ENCODE measurements around the gene CNIH3.
"Not testable (repeated sequence)": the region's sequence is repeated elsewhere in the genome, so short reads cannot be mapped to it uniquely, and the experiment has no call there.

Gene CNIH3

DNA sequence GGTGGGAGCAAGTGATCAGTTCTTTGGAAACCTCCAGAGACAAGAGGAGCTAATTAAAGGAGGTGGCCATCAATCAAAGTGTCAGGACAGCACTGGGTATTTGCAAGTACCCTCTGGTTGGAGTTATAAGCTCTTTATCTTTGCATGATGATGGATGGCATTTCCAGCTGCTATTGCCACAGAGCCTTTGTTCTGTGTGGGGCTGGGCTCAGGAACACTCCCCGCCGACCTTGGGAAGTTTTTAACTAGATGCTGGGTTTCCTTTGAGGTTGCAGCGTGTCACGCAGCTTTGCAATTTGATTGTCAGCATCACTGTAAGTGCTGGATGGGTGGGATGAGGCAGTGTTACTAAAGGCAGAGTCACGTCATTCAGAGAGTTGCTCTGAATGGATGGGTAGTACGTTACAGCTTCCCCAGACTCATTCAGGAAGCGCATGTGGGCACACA is 68.9 kb downstream of the CNIH3 start:
- DNase-seq (ENCODE audit: low read depth in 1 of 2, low spot score in 1 of 2) = no peak

DNA sequence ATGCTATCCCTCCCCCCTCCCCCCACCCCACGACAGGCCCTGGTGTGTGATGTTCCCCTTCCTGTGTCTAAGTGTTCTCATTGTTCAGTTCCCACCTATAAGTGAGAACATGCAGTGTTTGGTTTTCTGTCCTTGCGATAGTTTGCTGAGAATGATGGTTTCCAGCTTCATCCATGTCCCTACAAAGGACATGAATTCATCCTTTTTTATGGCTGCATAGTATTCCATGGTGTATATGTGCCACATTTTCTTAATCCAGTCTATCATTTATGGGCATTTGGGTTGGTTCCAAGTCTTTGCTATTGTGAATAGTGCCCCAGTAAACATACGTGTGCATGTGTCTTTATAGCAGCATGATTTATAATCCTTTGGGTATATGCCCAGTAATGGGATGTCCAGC is 70.0 kb downstream of the CNIH3 start:
- DNase-seq (ENCODE audit: low read depth in 1 of 2, low spot score in 1 of 2) = not testable (repeated sequence)

DNA sequence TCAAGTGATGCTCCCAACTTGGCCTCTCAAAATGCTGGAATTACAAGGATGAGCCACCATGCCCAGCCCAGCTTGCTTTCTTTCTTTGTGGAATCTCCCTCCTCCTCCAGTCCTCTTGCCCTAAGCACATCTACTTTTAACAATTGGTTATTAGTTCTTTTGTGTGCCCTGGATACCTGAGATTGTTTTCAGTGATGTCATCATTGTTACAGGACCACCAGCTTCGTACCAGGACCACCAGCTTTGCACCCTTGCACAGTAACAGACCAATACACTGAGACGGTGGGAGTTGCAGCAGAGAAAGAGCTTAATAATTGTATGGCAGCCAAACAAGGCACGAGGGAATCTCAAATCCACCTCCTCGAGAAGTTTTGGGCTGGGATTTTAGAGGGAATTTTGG is 71.3 kb downstream of the CNIH3 start:
- DNase-seq (ENCODE audit: low read depth in 1 of 2, low spot score in 1 of 2) = no peak

DNA sequence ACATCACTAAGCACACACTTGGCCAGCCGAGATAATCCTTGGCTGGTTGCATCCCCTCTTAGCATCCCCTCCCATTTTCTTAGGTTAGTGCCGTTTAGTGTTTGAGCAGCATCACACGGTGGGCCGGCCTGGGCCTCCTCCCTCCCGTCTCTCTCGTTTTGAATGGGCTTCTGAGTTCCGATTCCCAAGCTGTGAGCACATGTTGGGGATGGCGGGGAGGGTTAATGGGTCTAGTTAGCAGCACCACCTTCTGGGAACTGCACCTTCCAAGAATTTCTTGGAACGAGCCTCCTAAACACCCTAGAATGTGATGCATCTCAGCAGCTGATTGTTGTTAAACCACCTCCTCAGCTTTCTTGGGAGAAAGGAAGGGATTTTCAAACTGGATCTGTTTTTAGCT is 73.3 kb downstream of the CNIH3 start:
- no peak for DNase-seq (ENCODE audit: low read depth in 1 of 2, low spot score in 1 of 2)

DNA sequence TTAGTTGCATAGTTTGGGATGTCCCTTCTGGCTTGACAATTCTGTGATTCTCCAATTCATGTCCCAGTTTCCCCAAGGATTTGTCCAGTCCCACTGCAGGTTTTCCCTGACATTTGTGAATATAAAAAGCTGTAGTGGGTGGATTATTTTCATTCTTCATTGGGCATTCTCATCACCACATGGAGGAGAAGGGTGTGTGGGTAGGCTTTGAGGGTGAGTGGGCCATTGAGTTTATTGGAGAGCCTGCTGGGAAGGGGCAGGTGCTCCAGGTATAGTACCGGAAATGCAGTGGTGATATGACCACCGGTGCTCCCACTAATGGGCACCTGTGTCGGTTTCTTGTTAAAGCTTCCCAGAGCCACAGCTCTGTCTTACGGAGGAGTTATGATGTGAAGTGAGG is 74.5 kb downstream of the CNIH3 start:
- no peak for DNase-seq (ENCODE audit: low read depth in 1 of 2, low spot score in 1 of 2)

DNA sequence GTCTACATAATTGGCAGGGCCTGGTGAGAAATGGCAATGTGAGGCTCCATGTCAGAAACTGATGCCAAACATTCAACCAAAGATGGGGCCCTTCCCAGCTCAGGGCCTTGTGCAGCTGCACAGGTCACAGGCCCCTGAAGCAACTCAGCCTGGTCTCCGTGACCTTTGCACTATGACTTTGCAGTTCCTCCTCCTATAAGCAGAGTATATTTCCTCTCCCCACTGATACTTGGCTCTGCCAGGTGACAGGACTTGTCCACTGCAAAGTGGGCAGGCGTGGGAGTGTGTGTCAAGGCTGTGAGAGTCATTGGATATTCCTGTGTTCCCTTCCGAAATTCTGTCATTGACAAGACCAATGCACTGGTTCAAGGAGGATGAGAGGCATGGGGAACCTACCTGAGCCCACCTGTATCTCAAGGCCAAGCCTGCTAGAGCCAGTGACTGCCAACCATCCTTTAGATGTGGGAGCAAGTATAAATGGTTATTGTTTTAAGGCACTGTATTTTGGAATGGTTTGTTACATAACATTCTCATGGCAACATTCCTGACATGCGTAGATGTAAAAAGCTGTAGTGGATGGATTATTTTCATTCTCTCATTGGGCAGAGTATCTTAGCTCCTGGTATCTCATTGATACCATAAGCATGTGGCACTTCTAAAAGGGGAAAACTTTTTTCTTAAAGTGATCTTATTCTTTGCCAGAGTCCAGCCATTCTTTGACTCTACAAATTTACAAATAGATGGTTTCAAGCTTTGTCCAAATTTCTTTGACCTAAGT is 75.2 kb downstream of the CNIH3 start:
- DNase-seq (ENCODE audit: low read depth in 1 of 2, low spot score in 1 of 2) = no peak

DNA sequence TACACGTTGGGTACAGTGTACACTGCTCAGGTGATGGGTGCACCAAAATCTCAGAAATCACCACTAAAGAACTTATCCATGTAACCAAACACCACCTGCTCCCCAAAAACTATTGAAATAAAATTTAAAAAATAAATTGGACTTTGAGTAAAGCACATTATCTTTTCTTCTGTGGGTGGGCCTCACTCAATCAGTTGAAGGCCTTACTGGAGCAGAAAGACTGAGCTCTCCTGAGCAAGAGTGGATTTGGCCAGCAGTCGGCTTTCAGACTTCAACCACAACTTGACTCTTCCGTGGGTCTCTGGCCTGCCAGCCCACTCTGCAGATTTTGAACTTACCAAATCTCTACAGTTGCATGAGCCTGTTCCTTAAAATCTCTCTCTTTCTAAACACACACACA is 78.9 kb downstream of the CNIH3 start:
- no peak for DNase-seq (ENCODE audit: low read depth in 1 of 2, low spot score in 1 of 2)

DNA sequence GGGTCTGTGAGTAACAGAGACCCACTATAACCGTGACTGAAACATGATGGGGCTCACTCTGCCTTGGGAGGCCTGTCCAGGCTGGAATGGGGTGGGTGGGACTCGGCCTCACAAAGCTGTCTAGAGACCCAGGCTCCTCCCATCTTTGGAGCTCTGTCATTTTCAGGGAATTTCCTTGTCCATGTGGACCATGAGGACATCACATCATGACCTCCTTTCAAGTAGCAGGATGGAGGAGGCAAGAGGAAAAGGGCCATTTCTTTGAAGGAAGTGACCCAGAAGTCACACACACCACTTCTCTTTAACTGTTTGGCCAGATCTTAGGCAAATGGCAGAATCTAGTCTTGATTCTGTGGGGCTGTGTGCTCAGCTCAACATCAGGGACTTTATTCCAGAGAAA is 79.9 kb downstream of the CNIH3 start:
- no peak for DNase-seq (ENCODE audit: low read depth in 1 of 2, low spot score in 1 of 2)

DNA sequence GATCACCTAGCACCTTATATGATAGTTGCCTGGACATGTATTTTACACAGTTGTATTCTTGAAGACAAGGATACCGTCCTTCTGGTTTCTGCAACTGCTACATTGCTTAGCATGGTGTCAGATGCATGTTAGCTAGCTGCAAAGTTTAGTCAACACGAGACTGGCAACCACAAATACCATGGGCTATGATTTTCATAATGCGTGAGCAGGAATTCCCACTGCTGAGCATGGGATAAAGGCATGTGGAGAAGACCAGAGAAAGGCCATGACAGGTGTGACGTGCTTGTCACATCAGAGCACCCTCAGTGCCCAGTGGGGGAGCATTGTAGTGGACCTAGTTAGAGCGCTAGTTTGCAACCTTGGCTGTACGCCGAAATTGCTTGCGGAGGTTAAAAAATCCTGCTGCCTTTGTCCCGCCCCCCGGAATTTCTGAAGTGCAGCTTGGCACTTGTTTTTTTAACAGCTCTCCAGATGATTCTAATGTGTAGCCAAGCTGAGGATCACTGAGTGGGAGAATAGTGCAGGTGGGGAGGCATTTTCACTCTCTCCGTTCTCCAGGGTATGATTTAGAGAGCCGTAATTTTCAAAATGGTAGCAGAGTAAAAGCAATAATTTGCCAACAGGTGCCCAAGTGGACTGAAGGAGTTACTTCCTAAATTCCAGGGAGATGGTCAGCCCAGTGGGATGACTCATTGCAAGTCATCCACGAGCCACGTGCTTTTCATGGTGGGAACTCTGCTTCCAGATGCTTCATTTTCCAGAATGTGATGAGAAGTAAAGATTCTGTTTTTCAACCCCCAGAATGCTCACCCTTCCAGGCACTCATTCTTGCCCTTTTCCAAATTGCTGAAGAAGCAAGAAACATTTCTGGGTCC is 81.0 kb downstream of the CNIH3 start:
- no peak for DNase-seq (ENCODE audit: low read depth in 1 of 2, low spot score in 1 of 2)

DNA sequence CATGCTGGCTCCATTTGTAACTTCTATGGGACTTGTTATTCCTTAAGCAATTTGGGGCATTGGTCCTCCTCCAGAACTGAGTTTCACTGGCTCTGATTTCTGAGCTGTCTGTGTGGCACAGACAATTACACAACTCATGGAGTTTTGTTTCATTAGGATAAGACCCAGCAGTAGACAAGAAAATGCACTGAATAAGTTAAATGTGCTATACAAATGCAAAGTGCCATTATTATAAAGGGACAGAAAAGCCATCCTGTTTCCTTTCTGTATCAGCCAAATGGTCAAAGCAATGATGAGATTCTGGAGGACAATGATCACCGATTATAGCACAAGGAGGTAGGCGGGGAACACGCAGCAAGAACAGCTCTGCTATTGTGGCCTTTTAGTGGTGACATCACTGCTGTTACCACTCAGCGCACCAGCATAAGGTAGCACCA is 81.9 kb downstream of the CNIH3 start:
- DNase-seq (ENCODE audit: low read depth in 1 of 2, low spot score in 1 of 2) = no peak

DNA sequence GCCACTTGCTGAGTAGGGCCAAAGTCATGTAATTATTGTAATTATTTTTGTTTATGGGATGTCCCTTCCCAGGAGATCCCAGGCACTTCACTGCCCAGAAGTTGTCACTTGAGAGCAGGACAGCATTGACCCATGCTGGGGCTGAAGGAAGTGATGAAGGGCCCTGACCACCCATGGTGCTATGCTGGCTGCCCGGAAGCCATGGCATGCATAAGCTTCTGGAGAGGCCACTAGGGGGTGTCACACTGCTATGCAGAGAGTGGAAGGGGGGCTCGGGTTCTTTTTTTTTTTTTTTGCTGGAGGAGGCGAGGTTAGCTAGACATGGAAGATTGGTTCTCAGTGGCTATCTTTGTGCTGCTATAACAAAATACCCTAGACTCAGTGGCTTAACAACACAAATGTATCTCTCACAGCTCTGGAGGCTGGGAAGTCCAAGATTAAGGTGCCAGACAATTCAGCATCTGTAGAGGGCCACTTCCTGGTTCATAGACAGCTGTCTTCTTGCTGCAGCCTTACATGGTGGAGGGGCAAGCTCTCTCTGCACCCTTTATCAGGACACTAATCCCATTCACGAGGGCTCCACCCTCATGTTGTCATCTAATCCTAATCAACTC is 84.9 kb downstream of the CNIH3 start:
- no peak for DNase-seq (ENCODE audit: low read depth in 1 of 2, low spot score in 1 of 2)

DNA sequence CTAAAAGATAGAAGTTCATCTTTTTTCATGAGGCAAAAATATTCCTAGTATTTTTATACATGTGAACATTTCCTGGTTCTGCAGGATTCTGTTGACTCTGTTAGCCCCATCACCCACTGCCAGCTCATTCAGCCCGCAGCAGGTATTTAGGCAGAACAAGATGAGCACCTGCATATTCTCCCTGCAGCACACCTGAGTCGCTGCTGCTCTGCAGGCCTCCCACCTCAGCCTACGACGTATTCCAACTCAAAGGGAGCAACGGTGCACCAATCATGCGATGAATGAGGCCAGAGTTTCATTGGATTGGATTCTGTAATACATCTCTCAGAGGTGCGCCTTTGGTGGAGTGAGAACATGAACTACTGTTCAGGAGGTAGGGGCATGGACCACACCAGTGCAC is 87.6 kb downstream of the CNIH3 start:
- no peak for DNase-seq (ENCODE audit: low read depth in 1 of 2, low spot score in 1 of 2)

DNA sequence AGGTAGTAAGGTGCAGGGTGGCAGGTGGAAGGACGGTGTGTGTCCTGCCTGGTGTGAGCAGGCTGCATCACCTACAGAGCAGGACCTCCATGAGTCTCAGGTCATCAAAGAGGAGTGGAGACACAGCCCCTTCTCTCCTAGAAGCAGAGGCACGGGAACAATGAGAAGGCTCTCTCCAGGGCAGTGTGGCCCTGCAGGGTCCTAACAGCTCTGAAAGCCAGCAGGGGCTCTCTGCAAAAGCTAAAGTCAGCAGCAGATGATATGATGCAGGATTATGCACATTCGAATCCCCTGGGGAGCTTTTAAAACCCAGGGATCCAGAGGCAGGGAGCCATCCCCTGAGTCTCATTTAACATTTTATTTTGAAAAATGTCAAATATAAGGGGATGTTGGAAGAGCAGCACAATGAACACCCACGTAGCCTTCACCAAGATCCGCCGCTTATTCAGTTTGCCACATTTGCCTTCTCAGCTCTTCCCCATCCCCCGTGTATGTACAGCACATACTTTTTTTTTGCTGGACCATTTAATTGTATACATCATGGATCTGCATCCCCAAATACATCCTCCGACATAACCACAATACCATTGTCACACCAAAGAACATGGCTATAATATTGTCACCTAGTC is 88.1 kb downstream of the CNIH3 start:
- DNase-seq (ENCODE audit: low read depth in 1 of 2, low spot score in 1 of 2) = no peak

DNA sequence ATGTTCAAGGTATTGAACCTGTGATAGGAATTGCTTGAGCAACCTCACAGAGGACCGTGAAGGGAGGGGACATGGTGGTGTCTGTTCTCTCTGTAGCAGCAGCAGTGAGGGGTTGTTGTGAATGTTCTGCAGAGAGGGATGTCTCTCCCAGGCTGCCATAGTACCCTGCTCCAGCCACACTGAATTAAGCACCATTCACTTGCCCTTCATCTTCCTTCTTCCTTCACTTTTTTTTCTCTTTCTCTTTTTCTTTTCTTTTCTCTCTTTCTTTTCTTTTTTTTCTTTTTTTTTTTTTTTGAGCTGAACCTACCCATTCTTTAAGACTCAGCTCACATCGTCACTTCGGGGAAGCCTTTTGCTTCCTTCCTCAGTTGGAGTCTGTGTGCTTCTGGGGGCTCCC is 89.5 kb downstream of the CNIH3 start:
- no peak for DNase-seq (ENCODE audit: low read depth in 1 of 2, low spot score in 1 of 2)

DNA sequence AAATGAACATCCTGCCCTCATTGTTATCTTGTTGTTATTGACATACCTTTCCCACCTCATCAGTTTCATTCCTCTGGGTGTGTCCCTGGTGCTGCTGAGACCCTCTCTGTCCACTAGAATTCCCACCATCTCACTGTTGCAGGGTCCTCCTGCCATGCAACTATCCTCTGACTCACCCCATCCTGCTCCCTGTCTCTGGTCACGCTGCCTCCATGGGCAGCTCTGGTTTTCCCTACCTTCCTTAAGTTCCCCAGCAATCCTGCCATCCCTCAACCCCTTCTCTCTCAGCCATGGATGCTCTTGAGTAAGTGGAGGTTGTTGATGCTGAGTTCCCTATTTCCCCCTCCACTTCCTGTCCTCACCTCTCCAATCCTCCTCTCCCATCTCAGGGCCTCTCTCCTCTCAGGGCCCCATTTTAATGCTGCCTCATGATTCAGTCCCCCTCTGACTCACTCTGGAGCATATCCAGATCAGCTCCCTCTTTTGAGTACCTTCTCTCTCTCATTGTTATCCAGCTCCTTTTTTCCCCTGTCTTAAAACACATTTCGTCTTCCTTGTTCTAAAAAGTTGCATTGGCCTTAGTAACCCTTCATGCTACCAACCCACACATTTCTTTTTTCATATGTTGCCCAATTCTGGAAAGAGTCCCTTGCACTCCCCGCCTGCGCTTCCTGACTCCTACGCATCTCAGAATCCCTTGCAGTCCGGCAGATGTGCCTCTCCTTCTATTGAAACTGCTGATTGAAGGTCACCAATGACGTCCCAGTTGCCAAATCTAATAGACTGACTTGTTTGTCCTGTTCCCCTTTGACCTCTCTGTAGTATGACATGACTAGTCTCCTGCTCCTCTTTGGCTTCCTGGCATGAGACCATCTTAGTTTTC is 92.0 kb downstream of the CNIH3 start:
- DNase-seq (ENCODE audit: low read depth in 1 of 2, low spot score in 1 of 2) = no peak

DNA sequence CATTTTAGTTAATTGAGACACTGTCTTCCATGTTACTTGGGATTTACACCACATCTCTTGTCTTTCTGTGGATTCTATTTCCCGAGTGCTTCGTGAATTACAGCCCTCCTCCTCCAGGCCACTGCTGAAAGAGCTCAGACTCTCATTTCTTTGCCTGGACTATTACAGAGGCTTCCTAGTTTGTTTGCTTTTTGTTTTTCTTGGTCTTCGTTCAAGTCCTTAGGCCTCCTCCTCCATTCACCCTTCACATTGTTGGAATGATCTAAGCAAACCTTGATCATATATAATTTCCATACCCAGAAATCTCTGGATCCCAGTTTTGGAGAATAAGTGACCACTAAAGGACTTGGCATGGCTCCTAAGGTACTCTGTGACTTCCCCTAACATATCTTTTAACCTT is 94.1 kb downstream of the CNIH3 start:
- no peak for DNase-seq (ENCODE audit: low read depth in 1 of 2, low spot score in 1 of 2)

DNA sequence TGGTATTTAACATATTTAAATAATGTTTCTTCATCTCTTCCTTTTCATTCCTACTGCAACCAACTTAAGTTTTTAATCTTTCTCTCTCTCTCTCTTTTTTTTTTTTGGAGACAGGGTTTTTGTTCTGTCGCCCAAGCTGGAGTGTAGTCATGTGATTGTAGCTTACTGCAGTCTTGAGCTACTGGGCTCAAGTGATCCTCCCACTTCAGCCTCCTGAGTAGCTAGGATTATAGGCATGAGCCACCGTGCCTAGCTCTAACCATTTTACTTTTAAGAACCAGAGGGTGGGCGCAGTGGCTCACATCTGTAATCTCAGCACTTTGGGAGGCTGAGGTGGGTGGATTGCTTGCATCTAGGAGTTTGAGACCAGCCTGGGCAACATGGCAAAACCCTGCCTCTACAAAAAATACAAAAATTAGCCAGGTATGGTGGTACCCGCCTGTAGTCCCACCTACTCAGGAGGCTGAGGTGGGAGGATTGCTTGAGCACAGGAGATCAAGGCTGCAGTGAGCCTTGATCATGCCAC is 95.2 kb downstream of the CNIH3 start:
- not testable (repeated sequence) for DNase-seq (ENCODE audit: low read depth in 1 of 2, low spot score in 1 of 2)

DNA sequence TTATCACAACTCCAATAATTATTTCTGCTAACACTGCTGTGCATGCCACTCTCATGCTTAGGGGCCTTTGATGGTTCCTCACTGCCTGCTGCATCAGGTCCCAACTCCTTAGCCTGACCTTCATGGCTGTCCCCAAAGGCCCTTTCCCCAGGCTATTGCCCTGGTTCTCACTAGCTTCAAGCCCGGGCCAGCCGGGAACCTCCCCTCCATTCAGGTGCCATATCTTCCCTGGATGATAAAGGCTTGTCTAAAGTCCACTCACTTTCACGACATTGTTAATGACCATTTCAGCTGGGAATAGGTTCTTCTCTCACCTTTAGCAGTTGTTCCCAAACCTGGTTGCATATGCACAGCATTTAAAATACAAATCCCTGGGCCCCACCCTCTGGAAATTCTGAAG is 95.8 kb downstream of the CNIH3 start:
- DNase-seq (ENCODE audit: low read depth in 1 of 2, low spot score in 1 of 2) = no peak

DNA sequence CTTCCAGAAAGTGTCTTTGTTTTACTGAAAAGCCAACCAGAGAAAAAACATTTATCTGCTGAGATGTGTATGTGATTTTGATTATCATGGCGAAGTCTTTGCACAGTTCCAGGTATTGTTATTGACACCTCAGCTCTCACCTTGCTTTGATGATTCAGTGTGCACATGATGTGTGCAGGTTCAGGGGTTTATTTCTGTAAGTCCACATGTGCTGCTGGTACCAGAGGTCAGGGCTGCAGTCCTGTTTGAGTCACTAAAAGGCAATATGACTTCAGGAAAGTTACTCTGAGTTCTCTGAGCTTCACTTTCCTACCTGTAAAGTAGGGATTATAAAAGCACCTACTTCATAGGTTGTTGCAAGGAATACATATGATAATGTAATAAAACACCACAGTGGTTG is 97.1 kb downstream of the CNIH3 start:
- no peak for DNase-seq (ENCODE audit: low read depth in 1 of 2, low spot score in 1 of 2)

DNA sequence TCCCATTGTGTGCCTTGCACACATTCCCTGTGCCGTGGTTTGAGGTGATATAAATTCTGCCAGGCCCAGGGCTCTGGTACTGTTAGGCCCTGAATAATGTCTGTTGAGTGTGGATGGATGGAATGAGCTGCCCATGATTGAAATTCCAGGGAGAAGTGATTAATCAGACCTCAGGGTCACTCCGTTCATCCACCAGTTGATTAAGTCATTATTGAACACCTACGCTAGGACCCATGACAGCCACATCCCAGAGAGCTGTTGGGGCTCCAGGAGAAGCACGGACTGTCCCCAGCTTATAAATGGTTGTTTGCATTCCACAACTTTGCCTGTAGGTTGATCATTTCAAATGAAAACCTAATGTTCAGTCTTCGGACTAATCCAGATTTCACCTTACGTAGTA is 98.4 kb downstream of the CNIH3 start:
- DNase-seq (ENCODE audit: low read depth in 1 of 2, low spot score in 1 of 2) = no peak
